Embryonic facial prominence (tissue), 1 donor: ENCODE measurements around the gene NGLY1.

Experiments
- DNase-seq: peaks from one replicate; pipeline ENCODE4 v3.0.0-alpha.2; 2016; ENCODE audit errors: extremely low spot score

NGLY1 gene

GRCh38 chr3:25782938-25783660 is at the start of gene NGLY1:
NGLY1 (minus strand) TSS chr3:25783443; CDS start chr3:25783390, 53 bp downstream.
- DNase-seq = peak; percentile 31

DNA sequence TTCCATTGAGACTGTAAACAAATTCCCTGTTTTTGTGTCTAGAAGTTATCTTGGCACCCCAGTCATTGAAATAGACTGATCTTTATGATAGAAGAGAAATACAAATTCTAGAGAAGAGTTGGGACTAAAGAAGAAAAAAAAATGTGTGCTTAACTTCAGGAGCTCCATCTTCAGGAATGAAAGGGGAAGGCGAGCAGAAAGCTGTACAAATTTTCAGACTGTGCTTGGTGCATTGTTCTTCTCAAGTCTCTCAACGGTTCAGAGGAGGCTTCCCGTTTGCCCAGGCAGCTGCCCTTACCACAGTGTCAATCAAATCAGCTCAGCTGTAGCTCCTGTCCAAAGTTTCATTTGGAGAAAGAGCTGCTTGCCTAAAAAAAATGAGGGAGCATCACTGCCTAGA is 48.3 kb upstream of the NGLY1 start:
- DNase-seq = no peak

DNA sequence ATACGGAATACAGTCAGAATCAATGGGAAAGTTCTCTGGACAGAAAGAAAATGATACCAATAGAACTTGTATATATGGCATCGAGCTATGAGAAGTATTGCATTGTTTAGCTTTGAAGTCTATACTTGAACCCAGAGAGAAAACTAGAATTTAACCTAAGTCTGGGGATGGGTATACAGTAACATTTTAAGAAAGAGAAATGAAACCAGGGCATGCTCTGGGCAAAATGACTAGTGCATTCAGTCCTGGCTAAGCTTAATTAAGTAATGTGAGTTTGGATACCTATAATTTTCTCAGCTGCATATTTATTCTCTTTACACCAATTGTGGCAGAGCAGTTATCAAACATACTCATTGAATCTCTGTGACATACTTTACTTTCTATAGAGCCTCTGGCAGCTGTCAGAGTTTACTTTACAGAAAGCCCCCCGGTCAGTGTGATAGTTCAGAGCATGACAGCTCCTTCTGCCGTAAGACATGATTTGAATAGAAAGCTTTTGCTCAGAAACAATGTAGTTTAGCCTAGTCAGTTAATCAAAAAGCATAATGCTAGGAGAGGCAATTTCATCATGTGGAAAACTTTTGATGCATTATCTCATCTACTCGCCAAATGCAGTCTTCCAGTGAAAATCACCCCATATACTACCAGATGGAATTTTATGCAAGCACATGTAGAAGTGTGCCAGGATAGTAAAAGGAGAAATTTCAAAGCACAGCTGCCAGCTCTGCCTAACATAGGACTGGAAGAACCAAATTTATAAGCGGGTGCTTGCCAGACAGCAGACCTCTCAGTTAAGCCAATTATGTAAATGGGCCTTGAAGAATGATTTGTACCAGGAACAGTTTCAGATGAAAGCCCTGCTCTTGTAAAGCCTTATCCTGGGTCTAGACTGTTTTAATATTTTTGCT is 47.4 kb upstream of the NGLY1 start:
- no peak for DNase-seq

GRCh38 chr3:25826510-25826909 is 43.3 kb upstream of the NGLY1 start:
- DNase-seq = no peak

- no peak for DNase-seq
Observed at GRCh38 chr3:25823314-25823713, 40.1 kb upstream of the NGLY1 start.

GRCh38 chr3:25821746-25822573 is 38.7 kb upstream of the NGLY1 start:
- DNase-seq = no peak

DNA sequence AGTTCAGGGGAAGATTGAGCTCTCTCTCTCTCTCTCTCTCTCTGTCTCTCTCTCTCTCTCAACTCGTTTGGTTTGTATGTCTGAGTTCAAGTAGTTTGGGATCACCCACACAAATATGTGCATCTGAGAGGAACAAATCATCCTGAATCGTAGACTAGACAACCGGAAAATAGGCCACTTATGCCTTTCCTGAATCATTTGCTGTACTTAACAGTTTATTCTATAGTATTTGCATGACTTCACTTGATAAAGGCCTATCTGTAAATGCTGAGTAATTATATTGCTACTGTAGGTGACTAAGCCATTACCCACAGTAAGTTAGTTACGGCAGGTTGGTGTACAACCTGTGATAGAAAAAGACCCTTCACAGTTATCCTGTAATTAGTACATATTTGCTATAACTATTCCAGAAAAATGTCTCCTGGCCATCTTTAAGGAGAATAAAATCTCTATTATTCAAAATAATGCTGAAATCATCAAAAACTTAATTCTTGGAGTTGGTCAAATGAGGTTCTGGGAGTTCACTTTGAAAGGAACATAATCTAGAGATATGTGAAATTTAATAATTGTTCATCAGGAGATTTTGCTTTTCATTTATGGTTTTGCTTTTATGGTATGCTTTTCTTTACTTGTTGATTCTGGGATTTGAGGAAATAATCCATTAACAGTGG is 37.7 kb upstream of the NGLY1 start:
- no peak for DNase-seq

DNA sequence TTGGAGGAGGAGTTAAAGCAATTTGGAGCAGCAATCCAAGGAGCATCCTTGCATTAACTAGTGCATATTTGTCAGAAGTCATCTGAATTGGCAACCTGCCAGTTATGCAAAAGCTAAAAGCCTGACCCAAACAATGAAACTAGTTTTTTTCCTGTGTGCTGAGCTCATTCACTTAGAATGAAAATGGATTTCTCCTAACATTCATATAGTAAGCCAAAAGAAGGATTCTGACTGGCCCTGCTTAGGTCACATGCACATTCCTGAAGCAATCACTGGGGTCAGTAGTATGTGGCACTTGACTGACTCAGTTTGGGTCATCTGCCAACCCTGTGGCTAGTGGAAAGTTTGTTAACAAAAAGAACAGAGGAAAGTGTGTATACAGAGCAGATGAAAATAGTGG is 37.1 kb upstream of the NGLY1 start:
- no peak for DNase-seq

DNA sequence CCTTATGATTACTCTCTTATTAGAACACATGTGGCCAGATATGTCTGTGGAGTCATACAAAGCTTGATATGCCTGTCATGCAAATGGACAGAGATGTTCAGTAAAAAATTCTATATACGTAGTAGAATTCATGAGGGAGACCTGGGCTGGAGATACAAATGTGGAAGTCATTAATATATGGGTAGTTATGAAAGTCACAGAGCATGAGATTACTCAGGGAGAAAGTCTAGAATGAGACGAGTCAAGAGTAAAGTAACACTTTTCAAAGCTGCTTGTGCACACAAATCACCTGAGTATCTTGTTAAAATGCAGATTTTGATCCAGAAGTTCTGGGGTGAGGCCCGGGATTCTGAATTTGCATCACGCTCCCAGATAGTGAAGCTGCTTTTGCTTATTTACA is 35.1 kb upstream of the NGLY1 start:
- no peak for DNase-seq

DNA sequence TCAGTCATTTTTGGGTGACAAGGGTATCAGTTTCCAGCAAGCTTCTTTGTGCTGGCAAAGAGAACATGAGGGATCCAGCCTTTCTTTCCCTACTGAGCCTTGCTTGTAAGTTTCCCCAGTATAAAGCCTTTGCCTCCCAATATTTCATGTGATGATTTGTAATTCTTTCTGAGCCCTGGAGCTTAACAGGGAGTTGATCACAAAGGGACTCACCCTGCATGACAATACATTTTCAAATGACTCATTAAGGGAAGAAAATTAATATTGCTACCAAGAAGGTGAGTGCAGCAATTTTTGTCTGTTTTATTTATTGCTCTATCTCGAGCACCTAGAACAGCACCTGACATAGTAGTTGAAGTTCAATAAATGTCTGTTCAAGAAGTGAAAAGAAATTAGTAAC is 34.4 kb upstream of the NGLY1 start:
- DNase-seq = no peak

DNA sequence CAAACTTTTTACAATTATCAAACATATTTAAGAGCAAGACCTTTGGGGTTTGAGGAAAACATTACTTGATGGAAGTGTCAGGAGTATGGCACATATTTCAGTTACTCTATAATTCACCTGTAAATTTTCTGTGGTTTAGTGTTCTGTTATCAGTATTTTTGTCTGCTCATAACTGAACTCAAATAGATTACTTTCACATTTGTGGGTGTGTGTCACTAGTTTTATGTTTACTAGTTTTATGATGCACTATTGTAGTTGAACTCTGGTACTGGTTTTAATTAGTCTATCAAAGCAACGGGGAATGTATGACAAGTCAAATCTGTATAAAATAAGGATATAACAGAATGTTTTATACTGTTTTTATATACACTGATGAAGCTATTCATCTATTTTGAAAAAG is 33.9 kb upstream of the NGLY1 start:
- no peak for DNase-seq

DNA sequence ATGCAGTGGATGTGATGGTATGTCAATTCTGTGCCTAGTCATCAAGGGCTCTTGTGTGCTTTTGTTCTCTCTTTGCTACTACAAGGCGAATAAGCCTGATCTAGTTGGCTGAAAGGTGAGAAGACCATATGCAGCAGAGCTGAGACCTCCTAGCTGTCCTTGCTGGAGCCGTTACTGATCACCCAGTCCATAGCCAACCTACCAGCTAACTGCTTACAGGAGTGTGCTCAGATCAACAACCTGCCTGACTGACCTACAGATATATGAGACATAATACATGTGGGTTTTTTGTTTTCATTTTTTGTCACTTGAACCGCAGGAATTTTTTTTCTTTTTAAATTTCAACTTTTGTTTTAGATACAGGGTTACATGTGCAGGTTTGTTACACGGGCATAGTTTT is 29.4 kb upstream of the NGLY1 start:
- no peak for DNase-seq

GRCh38 chr3:25804676-25805075 is 21.4 kb upstream of the NGLY1 start:
- DNase-seq = no peak

DNA sequence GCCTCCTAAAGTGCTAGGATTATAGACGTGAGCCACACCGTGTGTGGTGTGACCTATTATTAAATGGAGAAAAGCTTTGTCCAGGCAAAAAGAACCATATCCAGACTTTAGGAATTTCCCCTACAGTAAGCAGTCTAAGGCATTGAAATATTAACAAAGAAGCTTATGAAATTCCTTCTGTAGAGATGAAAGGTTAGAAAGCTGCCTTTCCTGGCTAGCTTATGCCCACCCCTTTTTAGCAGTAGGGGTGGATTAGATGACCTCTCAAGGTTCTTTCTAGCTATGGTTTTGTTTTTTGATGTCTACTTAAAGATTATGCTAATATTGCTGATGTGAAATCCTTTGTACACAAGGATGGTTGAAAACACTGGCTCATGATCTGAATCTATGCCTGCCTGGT is 20.6 kb upstream of the NGLY1 start:
- DNase-seq = no peak

DNA sequence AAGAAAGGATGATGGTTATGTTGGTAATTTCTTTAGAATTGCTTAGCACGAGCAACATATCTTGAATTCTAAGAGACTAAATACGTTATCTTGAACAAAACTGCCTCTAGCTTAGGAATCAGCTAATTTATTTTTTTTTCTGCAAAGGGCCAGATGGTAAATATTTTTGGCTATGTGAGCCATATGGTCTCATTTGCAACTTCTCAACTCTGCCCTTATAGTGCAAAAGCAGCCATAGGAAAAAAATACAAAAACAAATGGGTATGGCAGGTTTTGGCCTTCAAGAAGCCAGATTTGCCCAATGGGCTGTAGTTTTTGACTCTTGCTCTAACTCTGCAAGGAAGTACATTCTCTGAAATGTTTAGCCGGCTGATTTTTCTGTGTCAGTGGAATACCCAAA is 18.5 kb upstream of the NGLY1 start:
- no peak for DNase-seq

GRCh38 chr3:25789596-25790556 is 6.6 kb upstream of the NGLY1 start, which contains the start of gene OXSM:
OXSM (plus strand) TSS chr3:25790090; CDS start chr3:25791021, 931 bp downstream.
- DNase-seq = peak; percentile 76

DNA sequence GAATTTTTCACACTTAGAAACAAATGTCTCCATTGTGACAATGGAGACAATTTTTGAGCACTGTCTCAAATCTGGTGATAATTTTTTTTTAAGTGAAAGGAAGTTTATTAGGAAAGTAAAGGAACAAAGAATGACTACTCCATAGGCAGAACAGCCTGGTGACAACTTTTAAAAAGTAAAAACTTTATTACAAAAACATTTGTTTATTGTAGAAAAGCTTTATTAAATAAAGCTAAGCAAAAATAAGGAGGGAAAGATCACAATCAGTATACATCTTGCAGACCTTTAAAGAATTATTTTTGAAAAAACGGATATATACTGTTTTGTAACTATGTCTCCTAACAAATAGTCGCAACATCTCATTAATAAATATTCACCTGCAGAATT is 6.0 kb upstream of the NGLY1 start:
- DNase-seq = no peak

DNA sequence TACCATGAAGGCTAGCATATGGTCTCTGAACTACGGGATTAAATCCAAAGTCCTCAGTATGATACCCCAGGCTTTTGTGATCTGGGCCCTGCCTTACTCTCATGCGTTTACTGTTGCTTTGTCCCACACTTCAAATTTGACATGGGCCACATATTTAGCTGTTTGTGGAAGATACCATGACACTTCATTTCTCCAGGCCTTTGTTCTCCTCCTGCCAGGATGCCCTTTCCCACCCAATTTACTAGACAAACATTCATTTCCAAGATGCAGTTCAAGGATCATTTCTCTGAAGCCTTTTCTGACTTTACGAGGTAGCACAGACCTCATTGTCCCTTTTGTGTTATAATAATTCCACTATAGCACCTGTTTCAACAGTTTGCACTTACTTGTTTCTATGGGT is 4.4 kb upstream of the NGLY1 start:
- DNase-seq = no peak

- no peak for DNase-seq
Observed at GRCh38 chr3:25785826-25786225, 2.6 kb upstream of the NGLY1 start.

DNA sequence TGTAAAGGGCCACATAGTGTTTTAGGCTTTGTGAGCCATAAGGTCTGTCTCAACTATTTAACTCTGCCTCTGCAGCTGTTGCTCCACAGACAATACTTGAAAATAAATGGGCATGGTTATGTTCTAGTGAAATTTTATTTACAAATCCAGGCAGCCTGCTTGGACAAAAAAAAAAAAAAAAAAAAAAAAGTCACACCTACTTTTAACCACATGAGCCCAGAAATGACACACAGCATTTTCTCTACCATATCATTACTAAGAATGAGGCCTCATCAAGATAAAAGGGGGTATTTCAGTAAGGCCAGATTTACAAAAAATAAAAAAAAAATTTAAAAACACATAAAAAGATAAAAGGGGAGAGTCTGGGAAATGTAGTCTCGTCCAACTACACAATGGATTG is 1.7 kb upstream of the NGLY1 start:
- DNase-seq = no peak
